ENCODE measurements around the gene KRTAP5-10.
"Not testable (repeated sequence)": the region's sequence is repeated elsewhere in the genome, so short reads cannot be mapped to it uniquely, and the experiment has no call there.

KRTAP5-10 gene

DNA sequence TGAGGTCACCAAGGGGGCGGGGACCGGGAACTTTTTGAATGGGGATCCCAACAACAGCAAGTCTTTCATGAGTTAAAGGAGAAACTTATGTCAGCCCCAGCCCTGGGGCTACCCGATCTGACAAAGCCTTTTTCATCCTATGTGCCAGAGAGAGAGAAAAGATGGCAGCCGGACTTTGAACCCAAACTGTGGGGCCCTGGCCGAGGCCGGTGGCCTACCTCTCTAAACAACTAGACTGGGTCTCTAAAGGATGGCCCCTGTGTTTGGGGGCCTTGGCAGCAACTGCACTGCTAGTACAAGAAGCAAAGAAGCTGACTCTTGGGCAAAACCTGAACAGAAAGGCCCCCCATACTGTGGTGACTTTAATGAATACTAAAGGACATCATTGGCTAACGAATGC is 48.6 kb downstream of the KRTAP5-10 start:
- not testable (repeated sequence) for DNase-seq

- DNase-seq: not testable (repeated sequence)
These were observed 49.1 kb downstream of the KRTAP5-10 start for GRCh38 chr11:71614366-71614917.

GRCh38 chr11:71615003-71615402 is 49.6 kb downstream of the KRTAP5-10 start:
- DNase-seq: not testable (repeated sequence)
